Measurements from ENCODE around the gene GMPR. TPM values are rescaled to one million over a fixed set of nuclear protein-coding genes. Genes with fewer than 3 reads are reported as not detected.

GMPR gene
- total RNA-seq, 1 donor from 2014 or later, result 5.9 TPM

Other genes with a start within 250 kb of the GMPR start
- gene MYLIP, start 109.5 kb upstream of the GMPR start, total RNA-seq, result 19.7 TPM

Data from mesenteric fat pad (tissue), 1 donor.